ENCODE results near the gene MPST.
A peak's percentile ranks its signal among the peaks of the same experiment; 100 is the strongest.

Gene MPST

DNA sequence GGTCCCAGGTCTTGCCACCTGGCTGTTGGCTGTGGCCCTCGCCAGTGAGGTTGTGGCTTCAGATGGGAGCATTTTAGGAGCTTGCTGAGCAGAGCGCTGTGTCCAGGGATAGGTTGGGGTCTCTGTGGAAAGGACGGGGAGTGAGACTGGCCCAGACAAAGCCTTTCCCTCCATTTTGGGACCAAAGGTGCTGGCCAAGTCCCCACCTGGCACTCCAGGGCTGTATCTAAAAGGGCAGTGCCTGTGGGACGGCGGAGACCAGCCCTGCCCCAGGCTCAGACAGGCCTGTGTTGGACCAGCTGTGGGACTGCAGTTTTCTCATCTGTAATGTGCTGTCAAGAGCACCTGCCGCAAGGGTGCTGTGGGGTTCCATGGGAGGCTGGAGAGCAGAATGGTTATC is 27.0 kb downstream of the MPST start:
- no peak for DNase-seq (ENCODE audit: low spot score)

DNA sequence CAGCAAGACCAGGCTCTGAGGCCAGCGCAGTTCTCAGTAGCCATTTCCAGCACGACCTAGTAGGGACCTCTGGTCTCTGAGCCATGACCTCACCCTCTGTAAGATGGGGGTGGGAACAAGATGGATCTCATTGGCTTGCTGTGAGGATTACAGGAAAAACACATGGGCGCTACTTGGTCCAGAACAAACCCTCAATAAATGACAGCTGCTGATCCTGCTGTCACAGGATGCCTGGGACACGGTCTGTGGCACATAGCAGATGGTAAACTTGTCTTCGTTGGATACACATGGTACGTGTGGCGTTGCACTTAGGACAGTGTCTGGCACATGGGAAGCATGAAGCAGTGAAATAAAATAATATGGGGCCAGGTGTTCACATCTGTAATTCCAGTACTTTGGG is 27.5 kb downstream of the MPST start:
- no peak for DNase-seq (ENCODE audit: low spot score)

DNA sequence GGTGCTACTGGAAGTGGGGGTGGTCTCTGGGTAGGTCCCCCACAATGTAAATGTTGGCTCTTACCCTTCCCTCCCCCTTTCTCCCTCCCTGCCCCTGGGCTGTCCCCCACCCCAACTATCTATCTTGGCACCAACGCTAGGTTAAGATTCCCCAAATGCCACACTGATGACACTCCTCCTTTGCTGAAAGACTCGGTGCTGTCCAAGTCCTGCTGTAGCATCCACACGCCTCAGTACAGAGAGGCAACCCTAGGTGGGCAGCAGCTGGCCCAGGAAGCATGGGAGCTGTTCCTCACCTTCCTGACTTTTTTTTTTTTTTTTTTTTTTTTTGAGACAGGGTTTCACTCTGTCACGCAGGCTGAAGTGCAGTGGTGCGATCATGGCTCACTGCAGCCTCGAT is 28.6 kb downstream of the MPST start:
- no peak for DNase-seq (ENCODE audit: low spot score)

DNA sequence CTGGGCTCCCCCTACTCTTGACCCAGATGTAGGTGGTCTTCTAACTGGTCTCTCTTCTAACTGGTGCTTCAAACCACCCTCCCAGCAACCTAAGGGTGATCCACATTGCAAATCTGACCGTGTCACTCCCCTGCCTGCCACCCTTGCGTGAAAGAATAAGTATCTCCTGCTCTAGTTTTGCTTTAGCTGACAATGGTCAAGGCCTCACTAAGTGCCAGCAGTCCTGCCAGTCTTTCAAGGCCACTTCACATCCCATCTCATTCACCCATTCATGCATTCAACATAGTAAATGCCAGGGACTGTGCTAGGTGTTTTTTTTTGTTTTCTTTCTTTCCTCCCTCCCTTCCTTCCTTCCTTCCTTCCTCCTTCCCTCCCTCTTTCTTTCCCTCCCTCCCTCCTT is 29.7 kb downstream of the MPST start:
- DNase-seq (ENCODE audit: low spot score) = no peak

DNA sequence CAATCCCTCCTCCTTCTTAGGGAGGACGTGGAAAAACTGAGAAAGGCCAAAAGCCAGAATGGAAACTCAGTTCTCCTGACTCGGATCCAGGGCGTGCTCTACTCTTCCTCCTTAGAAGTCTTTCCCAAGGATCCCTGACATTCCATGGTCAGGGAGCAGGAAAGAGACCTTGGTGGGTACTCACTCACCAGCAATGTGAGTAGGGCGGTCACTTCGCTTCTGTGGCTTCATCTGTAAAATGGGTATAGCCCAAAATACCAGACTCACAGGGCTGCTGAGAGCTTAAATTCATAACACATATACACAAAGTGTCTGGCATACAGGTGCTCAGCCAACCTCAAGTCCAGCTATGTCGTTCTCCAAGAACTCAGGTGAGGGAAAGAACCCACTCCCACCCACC is 31.4 kb downstream of the MPST start:
- no peak for DNase-seq (ENCODE audit: low spot score)

DNA sequence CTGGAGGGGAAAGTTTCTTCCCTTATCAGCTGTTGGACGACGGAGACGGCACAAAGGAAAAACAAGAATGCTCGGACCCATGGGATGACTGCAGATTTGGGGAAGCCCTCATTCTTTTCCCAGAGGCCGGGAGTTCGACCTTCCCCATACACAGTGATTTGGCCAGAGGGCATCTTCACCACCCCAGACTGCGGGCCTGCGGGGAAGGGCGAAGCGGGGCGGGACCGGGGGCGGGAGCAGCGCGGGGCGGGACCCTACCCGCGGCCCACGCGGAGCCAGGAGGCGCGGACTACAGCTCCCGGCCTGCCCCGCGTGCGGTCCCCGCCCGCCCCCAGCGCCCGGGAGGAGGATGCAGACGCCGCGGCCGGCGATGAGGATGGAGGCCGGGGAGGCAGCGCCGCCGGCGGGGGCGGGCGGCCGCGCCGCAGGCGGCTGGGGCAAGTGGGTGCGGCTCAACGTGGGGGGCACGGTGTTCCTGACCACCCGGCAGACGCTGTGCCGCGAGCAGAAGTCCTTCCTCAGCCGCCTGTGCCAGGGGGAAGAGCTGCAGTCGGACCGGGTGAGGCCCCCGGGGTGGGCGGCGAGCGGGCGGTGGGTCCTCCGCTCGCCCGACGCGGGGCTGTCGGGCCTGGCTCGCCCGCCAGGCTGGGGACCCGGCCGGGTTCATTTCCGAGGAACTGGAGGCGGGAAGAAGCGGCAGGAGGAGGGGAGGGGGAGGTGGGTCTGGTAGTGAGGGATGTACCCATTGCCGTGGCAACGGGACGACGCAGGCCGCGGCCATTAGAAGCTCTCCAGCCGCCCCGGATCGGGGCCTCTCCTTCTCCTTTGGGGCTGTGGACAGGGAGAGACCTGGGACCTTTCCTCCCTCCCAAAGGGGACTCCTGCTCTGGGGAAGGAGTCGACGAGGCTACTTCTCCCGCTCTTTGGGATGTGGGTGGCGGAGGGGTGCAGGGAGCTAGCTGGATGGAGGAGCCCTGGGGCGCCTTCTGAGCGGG is 32.1 kb downstream of the MPST start, which contains the start of gene KCTD17:
TSS of gene KCTD17 (plus strand) at position 352 of the 995 bp plus-strand sequence. CDS start at position 371, 19 bp downstream.
- DNase-seq (ENCODE audit: low spot score) = peak; percentile 12

DNA sequence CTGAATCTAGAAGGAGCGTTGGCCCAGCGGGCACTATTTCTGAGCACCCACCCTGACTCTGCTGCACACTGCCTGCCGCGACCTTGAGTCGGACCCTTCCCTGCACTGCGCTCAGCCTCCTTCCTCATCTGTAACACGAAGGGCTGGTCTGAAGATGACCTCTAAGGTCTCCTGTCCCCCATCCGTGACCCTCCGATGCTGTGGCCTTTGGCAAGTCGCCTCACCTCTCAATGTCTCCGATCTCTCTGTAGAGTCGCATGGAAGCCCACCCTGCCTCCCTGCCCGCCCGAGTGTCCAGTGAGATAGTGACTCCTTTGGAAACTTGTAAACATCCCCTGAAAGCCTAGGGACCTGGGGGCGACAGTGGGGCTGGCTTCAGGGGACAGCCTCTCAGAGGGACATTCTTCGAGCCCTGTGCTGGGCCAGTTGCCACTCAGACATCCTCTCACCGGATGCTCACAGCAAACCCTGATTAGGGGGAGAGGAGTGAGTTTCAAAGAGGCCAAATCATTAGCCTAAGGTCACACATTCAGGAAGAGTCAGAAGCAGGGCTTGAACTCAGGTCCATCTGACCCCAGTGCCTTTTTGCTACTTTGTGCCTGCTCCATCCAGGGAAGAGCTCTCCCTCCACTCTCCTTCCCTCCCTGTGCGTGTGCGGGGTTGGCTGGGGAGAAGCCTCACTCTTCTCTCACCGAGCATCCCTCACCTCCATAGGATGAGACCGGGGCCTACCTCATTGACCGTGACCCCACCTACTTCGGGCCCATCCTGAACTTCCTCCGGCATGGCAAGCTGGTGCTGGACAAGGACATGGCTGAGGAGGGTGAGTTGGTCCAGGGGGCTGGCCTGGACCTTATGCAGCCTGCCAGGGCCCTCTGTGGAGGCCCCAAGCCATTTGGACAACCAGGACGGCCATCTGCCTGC is 33.1 kb downstream of the MPST start:
- no peak for DNase-seq (ENCODE audit: low spot score)

DNA sequence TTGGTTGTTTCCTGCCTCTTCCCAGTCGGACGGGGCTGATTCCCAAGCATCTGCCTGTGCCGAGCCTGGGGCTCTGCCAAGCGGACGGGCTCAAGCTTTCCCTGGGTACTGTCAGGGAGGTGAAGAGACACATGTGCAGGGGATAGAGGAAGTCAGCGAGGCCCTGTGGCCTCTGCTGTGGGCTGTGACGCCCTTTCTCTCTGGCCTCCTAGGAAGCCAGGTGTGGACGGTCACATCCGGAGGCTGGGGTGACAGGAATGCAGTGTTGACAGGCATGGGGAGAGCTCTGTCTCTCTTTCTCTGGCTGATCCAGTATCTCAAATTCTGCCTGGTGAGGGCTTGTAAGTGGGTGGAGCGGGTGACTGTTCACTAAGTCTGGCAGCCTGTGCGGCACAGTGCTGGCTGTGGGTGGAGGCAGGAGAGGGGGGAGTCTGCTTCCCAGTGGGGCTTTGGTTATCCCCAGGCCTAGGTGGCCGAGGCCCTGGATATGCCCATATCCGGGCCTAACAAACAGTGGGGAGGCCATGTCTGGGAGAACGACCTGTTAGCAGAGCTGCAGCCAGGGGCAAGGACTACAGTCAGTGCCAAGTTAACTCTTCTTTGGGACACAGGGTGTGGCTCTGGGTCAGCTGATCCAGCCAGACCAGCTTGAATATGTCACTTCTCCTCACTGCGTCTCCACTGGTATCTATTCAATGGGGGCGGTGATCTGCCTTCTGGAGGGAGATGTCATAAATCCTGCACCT is 33.9 kb downstream of the MPST start:
- DNase-seq (ENCODE audit: low spot score) = no peak

DNA sequence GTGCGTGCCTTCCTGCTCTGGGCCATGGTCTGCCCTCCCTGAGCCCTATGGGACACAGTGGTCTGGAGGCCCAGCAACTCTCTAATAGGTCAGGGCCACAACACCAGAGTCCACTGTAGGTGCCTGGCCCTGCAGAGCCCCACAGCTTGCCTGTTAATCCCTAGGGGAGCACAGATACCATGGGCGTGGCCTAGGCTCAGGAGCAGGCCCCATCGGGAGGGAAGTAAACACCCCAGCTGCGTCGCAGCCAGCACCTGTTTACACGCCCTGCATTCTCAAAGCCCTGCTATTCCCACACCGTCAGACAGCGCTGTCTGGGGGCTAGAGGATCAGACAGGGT is 34.5 kb downstream of the MPST start:
- no peak for DNase-seq (ENCODE audit: low spot score)

DNA sequence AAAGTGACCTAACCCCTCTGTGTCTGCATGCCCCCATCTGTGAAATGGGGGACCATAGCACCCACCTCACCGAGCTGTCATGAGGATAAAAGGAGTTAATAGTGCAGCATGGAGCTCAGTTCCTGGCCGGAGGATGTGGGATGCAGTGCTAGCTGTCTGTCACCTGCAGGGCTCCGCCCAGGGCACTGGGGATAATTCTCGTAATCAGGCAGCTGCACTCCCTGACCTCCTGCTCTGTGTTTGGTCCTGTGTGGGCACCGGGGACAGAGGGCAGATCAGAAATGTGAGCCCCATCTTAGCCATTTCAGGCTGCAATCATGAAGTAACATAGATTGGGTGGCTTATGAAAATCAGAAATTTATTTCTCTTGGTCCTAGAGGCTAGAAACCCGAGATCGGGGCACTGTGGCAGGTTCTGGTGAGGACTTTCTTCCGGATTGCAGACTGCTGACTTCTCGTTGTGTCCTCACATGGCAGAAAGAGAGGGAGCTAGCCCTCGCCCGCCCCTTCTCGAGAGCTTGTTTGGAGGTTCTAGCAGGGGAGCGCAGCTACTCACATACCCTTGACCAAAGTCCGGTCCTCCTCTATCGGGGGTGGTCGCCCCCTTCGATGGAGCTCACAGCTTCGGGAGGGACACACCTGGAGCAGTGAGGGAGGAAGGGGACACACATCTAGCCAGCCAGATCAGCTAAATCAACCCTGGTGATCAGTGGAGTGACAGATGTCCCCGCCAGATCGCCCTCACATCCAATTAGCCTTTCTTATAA is 35.2 kb downstream of the MPST start:
- no peak for DNase-seq (ENCODE audit: low spot score)

DNA sequence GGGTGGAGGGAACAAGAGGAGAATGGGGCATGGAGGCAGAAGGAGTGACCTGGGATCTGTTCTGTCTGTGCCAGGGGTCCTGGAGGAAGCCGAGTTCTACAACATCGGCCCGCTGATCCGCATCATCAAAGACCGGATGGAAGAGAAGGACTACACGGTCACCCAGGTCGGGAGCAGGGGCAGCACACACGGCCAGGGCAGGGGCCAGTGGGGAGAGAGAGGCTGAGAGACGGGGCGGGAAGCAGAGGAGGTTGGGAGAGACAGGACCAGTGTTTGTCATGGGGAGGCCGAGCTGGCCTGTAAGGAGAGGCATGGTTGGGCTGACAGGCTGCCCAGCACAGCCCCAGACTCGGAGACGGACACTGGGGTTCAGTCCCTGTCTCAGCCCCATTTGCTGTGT is 36.7 kb downstream of the MPST start:
- DNase-seq (ENCODE audit: low spot score) = no peak

DNA sequence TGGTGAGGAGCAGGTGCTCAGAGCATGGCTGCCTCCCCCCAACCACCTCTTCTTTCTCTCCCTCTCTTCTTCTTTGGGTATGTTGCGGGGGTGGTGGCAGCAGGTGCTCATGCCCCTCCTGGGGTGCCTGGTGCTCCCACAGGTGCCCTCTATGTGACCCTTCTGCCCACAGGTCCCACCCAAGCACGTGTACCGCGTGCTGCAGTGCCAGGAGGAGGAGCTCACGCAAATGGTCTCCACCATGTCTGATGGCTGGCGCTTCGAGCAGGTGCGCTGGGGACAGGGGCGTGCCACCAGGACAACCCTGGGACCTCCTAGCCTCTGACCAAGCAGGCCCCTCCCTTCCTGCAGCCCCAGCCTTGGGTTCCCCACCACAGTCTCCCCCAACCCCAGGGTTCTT is 37.7 kb downstream of the MPST start:
- DNase-seq (ENCODE audit: low spot score) = no peak

DNA sequence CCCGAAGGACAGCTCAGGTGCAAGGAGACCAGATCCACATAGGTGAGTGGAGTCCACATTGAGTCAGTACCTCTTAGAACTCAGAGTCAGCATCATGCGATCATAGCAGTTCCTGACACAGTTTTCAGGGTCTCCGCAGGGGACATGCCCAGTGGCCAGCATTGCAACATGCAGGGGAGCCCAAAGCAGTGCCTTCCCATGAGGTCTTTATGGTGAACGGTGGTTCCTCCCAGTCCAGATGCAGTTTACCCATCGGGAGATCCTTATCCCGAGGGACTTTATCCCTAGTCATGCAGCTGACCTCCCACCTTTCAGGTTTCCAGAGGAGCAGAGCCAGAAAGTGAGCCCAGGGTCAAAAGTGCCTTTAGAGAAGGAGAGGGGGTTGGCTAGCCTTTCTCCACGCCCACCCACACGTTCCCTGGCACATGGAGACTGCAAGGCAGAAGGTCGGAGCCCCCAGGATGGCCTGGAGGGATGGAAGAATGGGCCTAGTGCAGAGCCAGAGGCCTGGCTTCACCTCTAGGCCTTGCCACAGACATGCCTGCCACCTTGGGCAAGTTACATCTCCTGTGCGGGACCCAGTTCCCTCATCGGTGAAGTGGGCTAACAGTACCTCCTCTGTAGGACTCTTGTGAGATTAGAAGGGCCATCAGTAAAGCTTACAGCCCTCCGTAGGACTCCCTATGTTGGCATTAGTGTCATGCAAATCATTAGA is 38.4 kb downstream of the MPST start:
- no peak for DNase-seq (ENCODE audit: low spot score)

DNA sequence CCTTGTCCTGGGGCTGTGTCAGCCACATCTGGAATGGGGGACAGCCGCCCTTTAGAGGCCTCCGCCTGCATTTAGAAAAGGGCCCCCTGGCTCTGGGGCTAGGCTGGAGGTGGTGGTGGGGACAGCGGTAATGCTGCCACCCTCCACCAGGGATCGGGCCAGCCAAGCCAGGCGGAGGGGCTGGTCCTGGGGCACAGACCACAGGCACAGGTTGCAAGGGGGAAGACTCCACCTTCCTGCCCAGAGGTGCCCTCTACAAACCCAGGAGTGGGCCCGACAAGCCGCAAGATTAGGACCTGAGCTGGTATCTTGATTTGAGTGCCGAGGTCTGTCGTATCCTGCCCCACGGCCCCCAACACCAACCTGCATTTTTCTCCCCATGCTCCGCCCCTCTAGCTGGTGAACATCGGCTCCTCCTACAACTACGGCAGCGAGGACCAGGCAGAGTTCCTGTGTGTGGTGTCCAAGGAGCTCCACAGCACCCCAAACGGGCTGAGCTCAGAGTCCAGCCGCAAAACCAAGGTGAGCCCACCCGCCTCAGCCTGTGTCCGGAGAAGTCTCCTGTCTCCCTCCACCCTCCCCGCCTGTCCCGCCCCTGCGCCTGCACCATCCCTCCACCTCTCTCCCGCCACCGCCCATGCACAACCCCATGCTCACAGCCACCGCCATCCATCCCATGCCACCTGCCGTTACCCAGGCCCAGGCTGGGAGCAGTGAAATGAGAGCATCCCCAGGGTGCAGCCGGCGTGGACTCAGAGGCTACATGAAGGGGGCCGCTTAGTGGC is 39.6 kb downstream of the MPST start:
- no peak for DNase-seq (ENCODE audit: low spot score)

DNA sequence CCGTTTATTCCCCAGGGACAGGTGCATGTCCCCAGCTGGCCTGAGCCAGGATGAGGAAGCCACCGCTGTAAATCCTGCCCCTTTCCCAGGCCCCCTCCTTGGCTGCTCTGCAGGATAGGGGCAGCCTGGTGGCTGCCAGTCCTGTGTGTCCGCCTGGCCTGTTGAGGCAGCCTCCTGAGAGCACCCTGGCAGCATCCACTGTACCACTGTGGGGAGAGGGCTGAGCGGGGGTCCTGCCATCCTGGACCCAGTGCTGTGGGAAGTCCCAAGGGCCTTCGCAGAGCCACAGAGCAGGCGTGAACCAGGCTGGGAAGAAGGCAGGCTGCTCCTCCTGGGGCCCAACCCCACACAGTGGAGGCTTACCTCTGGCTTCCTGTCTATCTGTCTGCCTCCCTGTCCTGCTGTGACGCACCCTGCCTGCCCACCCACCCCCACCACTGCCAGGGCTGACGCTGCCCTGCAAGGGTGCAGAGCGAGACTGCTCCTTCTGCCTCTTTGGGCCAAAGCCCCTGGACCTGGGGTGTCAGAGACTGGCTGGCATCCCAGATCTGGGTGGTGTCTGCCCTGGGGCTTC is 40.4 kb downstream of the MPST start:
- DNase-seq (ENCODE audit: low spot score) = no peak

DNA sequence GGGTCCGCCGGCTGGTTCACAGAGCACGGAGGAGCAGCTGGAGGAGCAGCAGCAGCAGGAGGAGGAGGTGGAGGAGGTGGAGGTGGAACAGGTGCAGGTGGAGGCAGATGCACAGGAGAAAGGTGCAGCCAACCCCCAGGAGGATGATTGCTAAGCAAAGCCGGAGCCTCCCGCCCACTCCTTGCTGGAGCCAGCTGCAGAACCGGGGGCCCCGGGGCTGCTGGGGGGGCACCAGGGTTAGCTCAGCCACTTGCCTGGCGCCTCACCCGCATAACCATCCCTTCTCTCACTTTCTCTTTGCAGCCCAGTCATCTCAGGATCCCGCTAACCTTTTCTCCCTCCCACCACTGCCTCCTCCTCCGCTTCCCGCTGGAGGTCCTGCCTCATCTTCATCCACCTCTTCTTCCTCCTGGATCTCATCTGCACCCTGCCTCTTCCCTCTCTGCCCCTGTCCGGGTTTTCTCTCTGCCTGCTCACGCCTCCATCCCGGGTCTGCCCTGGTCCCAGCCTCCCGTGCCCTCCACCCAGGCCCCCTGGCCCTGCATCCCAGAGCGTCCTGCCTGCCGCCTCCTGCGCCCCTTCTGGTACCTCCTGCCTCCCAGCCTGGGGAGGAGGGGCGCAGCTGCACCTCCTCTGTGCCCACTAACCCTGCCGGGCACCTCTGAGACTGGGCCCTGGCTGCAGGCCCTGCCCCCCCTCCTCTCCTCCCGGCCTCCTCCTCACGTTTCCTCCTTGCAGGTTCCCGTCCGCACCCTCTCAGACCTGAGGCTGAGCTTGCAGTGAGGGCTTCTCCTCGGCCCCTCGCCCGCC is 41.5 kb downstream of the MPST start:
- DNase-seq (ENCODE audit: low spot score) = no peak

DNA sequence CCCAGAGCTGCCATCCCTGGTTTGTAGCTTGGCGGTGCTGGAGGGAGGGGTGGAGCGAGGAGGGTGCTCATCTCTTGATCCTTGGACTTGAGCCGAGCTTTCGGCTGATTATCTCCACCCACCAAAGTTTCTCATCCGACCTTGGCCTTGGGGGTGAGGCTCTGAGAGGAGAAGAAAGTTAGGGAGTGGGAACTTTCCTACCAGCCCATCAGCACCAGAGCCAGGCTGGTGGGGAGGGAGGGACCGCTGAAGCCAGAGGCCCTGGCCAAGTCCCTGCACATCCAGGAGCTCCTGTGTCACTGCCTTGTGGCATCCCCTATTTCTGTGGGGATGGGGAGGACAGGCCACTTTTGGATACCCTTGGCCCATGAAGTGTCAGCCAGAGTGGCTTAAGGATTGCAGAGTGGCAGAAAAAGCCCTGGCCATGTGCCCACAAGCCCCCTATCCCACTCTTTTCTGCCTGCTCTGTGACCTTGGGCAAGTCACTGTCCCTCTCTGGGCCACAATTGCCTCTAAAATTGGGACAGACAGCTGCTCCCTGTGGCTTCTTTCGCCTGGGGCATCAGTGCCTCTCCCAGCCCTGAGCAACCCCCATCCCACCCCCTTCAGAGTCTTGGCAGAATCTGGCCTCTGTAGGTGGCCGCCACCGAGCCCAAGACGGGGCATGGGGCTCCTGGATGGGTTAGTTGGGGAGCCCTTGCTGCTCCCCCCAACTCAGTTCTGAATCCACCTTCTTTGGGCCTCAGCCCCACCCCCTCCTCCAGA is 42.3 kb downstream of the MPST start:
- DNase-seq (ENCODE audit: low spot score) = no peak

DNA sequence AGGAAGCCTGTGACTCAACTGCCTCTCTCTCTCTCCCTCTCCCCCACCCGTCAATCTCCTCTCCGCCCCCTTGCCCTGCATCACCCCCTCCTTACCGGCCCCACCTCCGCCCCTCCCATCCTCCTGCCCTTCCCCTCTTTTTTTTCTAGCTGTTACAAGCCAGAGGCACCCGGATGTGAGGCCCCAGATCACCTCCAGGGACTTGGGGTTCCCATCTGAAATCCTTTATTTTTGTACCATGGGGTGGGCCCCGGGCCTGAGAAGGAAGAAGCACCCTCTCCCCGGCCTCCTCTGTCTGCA is 42.8 kb downstream of the MPST start:
- DNase-seq (ENCODE audit: low spot score) = no peak
